Activated T-cell treated with anti-CD3 and anti-CD28 coated beads, Interleukin-2, amount 50 U/mL, for 1 hour (primary cell): ENCODE results near the gene PLCB1.
A peak's percentile ranks its signal among the peaks of the same experiment; 100 is the strongest.
"Not testable (repeated sequence)": the region's sequence is repeated elsewhere in the genome, so short reads cannot be mapped to it uniquely, and the experiment has no call there.

Experiments used
- DNase-seq: peaks from one replicate; pipeline ENCODE4 v3.0.0-alpha.2; 2020

PLCB1 gene

GRCh38 chr20:8130840-8131526 lies 1.1 kb upstream of the PLCB1 start:
- no peak for DNase-seq

GRCh38 chr20:8132484-8133309 lies 631 bp downstream of the PLCB1 start:
- DNase-seq = peak; percentile 34

GRCh38 chr20:8133310-8133768 lies 1.3 kb downstream of the PLCB1 start:
- no peak for DNase-seq

GRCh38 chr20:8133851-8134451 lies 1.9 kb downstream of the PLCB1 start:
- DNase-seq = no peak

- DNase-seq = no peak
These were observed 7.8 kb downstream of the PLCB1 start for GRCh38 chr20:8139899-8140298.

- DNase-seq = no peak
These were observed 11.4 kb downstream of the PLCB1 start for GRCh38 chr20:8143474-8143873.

GRCh38 chr20:8144282-8145245 lies 12.5 kb downstream of the PLCB1 start:
- no peak for DNase-seq

- no peak for DNase-seq
These were observed 13.4 kb downstream of the PLCB1 start for GRCh38 chr20:8145246-8146168.

GRCh38 chr20:8147476-8147875 lies 15.4 kb downstream of the PLCB1 start:
- no peak for DNase-seq

- DNase-seq = no peak
These were observed 16.4 kb downstream of the PLCB1 start for GRCh38 chr20:8148501-8148900.

- DNase-seq = no peak
These were observed 18.5 kb downstream of the PLCB1 start for GRCh38 chr20:8150591-8150990.

GRCh38 chr20:8151372-8151771 lies 19.3 kb downstream of the PLCB1 start:
- DNase-seq = no peak

GRCh38 chr20:8152183-8152582 lies 20.1 kb downstream of the PLCB1 start:
- no peak for DNase-seq

GRCh38 chr20:8152847-8153246 lies 20.8 kb downstream of the PLCB1 start:
- no peak for DNase-seq

- DNase-seq = no peak
These were observed 21.3 kb downstream of the PLCB1 start for GRCh38 chr20:8153281-8153908.

- DNase-seq = no peak
These were observed 22.6 kb downstream of the PLCB1 start for GRCh38 chr20:8154638-8155037.

- DNase-seq = no peak
These were observed 23.2 kb downstream of the PLCB1 start for GRCh38 chr20:8155229-8155628.

- no peak for DNase-seq
These were observed 23.7 kb downstream of the PLCB1 start for GRCh38 chr20:8155812-8156211.

GRCh38 chr20:8156235-8157079 lies 24.4 kb downstream of the PLCB1 start:
- no peak for DNase-seq

- not testable (repeated sequence) for DNase-seq
These were observed 27.2 kb downstream of the PLCB1 start for GRCh38 chr20:8159217-8159616.
